Suppressor macrophage treated with lipopolysaccharide for 1 hour (primary cell): ENCODE data around the gene HNRNPA3.
A peak's percentile ranks its signal among the peaks of the same experiment; 100 is the strongest.
"Not testable (repeated sequence)": the region's sequence is repeated elsewhere in the genome, so short reads cannot be mapped to it uniquely, and the experiment has no call there.

Source experiments
- DNase-seq, 3 donors: peaks; one replicate each; pipeline ENCODE4 v3.0.0-alpha.2; 2020 to 2022

Gene HNRNPA3

DNA sequence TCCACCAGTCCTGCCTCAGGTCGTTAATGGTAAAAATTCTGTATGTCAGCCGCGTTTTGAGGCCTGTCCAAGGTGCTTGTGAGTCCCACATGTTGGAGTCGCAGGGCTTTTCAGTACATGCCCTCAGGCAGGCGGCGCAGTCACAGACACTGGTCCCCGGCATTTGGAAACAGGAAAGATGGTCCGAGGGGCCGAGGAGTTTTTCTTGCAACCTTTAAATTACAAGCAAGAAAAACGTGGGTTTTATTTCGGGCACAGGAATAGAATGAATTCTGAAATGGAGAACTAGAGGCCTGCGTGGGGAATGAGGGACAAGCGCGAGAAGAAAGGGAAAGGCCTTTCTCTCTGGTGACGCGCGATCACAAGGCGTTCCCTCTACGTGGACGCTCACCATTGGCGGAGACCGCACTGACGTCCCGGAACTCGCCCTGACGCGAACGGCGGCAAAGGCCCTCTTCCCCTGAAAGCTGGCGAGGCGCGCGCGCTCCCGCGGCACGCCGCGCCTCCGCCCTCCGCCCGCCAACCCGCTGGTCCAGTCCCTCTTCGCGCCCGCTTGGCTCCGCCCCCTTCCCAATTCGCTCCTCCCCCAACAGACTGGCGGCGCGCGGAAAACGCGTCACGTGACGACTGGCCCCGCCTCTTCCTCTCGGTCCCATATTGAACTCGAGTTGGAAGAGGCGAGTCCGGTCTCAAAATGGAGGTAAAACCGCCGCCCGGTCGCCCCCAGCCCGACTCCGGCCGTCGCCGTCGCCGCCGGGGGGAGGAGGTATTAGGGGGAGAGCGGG lies at the start of gene HNRNPA3:
TSS of gene HNRNPA3 (plus strand) at position 689 of the 785 bp plus-strand sequence. CDS start at position 695, 6 bp downstream.
- DNase-seq, result peak; percentile 99 to 100 (median 99)

DNA sequence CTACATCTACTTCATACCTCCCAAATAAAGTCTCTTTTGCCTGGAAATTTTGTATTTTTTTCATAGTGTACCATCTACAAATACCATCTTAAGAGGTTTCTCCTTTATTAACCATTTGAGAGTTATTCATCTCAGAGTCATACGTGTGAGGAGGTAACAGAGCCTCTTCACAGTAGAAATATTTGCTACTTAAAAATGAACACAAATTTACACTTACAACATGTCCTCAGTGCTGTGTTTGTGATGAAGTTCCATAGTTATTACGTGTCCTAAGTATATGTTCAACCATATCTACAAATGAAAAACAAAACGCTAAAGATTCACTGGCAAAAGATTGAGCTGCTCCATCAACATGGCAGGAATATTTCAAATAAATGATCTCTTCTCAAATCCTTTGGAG lies 48.5 kb upstream of the HNRNPA3 start:
- DNase-seq, result no peak

DNA sequence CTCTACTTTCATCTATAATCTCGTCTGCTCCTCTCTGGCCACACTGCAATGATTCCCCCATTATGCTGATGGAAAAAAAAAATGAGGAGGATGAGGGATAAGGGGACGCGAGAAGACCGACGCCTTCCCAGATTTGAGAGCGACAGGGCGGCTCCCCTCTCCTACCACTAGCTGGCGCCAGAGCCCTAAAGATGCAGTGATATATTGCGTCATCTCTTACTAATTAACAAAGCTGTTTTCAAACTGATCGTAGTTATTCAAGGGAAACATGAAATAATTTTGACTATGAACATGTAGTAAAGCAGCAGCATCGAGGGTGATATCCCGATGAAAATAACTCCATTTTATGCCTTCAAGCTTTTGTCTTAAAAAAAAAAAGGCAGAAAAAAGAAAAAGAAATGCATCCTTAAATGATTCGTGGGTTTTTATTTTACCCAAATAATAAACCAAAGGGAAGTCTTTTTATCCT lies 48.0 kb upstream of the HNRNPA3 start:
- peak; percentile 88 to 91 (median 90) for DNase-seq

DNA sequence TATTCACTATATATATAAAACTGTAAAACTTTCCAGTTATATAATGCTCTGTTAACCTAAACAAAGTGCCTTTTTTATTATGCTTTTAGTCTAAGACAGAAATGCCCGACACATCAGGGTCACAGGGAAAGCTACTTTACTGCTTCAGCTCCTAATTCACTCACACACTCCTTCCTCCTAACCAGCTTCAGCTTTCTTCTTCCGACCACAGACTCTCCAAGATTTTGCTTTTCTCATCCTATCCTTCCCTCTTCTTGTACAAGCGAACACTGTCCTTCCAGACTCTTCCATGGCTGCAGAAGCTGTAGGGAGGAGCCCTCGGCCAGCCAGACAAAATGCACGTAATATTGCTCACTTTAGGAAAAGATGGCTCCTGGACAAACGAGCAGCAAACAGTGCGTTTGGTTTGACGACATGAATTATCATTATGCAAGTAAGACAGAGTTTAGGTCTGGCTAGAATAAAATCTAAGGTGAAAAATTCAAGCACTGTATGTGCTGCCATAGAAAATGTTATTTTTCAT lies 47.5 kb upstream of the HNRNPA3 start:
- DNase-seq, result peak; percentile 44 to 47 (median 47)

DNA sequence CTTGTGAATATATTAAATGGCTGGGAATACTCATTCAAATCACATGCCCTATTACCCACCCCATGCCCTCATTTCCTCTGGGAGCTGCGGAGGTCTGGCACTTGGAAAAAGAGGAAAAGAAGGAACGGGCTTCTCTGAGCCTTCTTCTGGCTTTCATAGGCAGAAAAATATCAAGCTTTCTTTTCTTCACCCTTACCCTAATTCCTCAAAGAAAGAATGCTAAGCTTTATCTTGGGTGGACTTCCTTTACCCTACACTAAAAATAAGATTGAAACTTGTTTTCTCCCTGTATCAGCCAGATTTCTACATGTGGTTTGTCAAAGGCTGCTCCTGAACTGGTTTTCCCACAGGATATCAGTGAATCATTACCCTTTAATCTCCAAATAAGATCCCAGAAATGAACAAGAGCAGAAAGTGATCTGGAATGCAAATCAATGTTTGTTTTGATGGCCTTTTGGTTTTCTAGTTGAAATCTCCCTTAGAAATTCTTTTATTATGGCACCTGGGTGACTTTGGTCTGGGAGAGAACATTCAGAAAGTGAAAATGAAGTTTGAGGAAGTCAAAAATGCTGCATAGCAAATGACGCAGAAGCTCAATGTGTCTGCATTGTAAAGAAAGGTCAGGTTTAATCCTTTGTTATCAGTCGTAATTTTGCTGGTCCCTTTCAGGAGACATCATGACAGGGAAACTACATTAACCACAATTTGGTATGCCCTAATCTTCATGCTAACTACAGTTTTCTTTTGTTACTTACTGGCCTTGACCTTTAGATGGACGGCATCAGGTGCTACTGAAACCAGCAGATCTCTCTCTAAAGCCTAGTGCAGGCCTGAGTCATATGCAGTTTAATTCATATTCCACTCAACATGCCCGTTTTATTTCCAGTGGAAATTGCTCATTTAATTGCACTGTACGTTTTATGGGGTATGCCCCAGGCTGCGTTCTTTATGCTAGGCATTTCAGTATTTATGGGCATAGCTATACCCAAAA lies 46.6 kb upstream of the HNRNPA3 start:
- peak; percentile 56 to 86 (median 72) for DNase-seq

DNA sequence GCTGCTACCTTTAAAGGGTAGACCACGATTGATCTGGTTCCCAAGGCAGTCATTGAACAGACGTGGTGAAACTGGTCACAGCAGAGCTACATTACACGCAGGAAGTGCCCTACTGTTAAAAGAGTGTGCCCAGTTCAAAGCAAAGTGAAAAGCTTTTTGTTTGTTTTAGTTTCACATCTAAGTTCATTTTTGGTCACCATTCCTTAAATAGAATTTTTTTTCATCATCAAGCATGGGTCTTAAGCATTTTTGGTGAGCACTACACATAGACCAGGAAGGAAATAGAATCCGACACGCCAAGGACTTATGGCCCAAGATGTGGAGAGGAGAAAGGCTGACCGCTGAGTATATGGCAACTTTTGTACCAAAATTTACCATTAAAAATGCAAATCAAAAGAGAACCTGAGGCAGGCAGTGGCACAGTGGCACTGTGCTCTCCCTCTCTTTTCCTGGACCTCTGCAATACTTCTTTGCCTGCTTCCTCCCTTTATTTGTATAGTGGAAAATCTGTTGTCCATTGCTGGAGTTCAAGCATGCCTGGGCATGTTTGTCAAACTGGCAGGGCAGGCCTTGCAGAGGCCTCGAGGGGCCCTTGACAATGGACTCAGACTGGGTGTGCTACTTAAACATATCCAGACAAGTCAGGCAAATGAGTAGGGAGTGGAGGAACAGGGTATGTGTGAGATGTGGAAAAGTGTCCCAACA lies 42.6 kb upstream of the HNRNPA3 start:
- DNase-seq, result peak; percentile 28 to 69 (median 29)

DNA sequence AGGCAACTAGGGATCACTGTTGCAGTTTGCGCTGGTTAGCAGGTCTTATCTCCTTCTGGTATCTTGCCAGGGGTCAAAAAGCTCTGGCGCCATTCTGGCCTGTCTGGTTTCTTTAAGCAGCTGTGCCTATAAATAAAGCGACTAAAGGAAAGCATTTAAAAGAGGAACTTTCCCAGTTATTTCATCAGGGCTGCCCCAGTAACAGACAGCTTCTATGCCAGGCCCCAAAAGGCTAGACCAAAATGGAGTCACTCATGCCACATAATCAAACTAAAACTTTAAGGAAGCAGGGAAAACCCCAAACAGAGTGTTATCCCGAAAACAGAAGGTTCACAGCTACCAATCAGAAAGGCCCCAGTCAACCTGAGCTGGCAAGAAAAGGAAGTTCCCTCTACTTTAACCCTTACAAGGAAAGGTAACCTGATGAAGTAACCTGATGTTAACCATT lies 41.2 kb upstream of the HNRNPA3 start:
- DNase-seq, result peak; percentile 72 to 96 (median 77)

DNA sequence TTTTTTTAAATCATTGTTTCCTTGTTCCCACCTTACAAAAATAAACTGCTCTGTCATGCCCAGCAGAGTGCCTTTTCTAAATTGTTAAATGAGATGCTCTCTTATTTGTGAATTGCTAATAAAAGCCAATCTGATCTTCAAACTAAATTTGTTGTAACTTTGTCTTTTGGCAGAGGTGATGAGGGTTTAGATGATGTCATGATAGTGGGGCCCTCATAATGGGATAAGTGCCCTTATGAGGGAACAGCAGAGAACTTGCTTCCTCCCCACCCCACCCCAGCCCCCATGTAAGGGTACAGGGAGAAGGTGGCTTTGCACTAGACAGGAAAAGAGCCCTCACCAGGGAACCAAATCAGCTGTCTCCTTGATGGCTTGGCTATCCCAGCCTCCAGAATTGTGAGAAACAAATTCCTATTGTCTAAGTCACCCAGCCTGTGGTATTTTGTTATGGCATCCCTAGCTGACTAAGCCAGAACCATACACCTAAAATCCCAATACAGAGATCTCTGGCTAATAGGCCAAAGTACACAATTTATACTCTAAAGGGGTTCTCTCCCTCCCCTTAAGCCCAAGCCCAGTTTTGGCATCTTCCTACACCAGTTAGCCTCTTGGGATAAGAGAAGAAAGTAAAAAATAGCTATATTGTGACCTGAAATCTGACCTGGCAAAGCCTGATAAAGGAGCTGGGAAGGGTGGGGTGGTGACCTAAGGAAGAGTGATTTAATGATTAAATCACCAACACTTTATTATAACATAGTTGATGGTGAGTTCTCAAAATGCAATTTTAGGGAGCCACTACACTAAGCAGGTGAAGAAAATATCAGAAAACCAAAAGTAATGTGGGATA lies 40.3 kb upstream of the HNRNPA3 start:
- no peak for DNase-seq

DNA sequence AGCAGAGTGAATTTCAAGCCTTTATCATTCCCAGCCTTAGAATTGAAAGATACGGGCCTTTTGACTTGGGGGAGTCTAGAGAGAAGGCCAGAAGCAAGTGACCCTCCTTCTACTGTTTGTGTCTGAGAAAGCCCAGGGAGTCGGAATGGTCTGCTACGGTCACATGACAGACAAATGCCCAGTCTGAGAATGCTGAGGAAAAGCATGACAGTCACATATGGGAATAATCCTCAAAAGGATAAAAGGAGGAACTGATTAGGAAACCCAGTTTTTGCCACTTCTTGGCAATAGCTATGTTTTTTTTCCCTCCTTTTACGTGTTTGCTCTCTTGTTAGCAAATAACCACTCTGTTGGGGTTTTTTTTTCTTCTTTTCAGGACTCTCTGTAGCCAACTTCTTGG lies 38.1 kb upstream of the HNRNPA3 start:
- peak; percentile 49 to 87 (median 49) for DNase-seq

DNA sequence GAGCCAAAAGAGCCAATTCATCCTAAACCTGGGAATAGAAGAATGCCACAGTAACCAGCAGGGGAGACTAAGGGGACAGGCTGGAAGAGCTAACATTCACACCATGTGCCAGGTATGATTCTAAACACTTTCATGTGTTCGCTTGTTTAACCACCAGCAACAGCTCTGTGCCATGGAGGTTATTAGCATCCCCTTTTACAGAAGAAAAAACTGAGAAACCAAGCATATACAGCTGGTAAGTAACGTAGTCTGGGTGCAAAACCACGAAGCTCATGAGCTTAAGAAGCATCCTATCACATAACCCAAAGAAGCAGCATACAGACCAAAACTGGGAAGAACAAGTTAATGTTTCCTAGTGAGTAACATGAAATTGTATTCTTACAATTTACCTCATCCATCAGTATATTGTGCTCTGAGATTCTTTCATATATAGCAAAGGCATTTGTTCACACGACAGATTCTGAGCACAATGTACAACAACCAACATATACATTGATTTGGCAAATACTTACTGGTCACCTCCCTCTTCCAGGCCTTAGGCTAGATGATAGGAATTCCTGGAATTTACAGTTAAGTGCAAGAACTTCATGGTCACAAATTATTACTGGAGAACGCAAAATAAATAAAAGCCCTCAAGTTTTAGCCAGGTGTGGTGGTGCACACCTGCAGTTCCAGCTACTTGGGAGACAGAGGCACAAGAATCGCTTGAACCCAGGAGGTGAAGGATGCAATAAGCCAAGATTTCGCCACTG lies 36.5 kb upstream of the HNRNPA3 start:
- DNase-seq, result no peak

DNA sequence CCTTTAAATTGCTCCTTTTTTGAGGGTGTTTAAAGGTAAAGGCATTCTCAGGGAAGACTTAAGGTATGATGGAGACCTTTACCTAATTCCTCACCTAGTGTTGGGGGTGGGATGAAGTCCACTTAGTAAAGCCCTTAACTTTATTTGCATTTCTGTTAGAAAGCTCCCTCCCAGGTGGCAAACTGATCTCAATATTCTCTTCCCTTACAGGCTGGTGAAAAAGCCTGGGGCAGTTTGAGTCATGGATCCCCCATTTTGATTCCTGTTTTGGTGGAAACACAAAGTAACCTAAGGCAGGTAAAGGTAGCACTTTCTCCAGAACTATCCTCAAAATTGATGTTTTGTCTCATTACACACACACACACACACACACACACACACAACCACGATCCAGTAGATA lies 33.8 kb upstream of the HNRNPA3 start:
- DNase-seq, result no peak

DNA sequence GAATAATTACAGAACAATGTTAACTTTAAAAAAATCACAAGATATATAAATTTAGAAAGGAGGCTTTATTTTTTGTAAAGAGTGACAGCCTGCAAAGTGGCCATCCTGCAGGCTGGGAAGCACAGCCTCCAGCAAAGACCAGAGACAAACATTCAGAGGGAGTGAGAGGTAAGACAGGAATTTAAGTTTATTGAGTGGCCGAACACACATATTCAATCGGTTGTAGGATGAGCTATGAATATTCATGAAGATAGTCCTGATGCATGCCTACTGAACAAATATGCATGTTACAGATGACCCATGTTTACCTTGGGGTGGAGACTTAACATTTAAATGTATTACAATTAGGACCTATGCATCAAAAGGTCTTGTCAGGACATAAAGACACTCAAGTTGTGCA lies 33.4 kb upstream of the HNRNPA3 start:
- no peak for DNase-seq

DNA sequence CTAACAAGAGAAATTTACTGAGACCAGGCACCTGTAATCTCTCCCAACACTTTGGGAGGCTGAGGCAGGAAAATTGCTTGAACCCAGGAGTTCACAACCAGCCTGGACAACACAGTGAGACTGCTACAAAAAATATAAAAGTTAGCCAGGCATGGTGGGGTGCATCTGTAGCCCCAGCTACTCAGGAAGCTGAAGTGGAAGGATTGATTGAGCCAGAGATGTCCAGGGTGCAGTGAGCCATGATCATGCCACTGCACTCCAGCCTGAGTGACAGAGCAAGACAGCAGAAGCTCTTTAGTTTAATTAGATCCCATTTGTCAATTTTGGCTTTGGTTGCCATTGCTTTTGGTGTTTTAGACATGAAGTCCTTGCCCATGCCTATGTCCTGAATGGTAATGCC lies 32.9 kb upstream of the HNRNPA3 start:
- DNase-seq, result not testable (repeated sequence)

DNA sequence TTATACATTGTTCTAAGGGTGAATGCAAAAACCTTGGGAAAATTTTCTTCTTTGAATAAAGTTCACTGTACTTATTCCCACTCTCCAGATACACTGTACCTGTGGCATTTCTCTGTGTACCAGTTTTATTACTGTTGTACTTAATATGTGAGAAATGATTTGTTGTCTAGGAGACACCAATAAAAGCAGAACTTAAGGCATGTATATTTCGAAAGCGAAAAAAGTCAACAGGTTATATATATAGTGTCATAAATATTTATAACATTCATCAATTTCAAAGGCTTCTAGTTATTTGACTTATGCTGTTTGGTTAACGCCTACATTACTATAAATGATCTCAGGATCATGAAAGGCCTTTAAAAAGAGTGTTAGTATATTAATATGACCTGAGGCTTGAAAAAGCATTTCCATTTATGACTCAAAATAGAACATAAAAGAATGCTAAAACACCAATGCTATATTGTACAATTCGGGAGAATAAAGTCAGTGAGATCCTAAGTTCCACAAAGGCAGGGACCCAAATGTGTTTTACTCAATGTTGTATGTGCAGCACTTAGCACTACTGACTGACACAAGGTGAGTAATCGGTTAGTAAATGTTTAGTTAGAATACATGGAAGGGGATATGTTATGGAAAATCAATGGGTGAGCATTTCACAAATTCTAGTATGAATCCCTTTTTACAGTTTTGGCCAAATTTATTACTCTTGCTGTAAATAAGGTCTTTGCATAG lies 32.2 kb upstream of the HNRNPA3 start:
- no peak for DNase-seq

DNA sequence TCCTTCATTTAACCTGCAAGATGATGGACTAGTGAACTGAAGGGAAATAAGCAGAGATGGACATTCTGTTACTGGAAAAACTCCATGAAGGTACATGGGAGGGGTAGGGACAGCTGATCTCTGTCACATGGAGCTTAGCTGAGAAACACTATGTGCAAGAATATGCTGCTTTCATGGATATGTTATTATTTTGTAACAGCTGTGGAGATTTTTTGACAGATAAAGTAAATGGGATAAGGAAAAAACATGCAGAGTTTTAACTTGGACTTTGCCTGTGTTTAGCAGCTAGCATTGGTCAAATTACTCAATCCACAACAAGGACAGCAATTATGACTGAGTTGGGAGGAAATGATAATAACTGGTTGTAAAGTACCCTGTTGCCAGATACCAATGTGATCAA lies 28.7 kb upstream of the HNRNPA3 start:
- DNase-seq, result no peak

DNA sequence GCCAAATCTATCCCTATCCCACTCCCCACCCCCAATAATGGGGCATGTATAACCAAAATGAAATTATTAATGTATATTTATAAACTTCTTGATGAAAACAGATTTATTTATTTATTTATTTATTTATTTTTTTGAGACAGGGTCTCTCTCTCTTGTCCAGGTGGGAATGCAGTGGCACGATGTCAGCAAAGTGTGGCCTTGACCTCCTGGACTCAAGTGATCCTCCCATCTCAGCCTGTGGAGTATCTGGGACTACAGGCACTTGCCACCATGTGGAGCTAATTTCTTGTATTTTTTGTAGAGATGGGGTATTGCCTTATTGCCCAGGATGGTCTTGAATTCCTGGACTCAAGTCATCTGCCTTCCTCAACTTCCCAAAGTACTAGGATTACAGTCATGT lies 28.0 kb upstream of the HNRNPA3 start:
- no peak for DNase-seq

DNA sequence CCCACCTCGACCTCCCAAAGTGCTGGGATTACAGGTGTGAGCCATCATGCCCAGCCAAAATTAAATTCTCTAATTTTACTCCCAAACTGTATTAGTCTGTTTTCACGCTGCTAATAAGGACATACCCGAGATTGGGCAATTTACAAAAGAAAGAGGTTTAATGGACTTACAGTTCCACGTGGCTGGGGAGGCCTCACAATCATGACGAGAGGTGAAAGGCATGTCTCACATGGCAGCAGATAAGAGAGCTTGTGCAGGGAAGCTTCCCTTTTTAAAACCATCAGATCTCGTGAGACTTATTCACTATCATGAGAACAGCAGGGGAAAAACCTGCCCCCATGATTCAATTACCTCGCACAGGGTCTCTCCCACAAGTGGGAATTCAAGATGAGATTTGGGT lies 26.6 kb upstream of the HNRNPA3 start:
- not testable (repeated sequence) for DNase-seq

DNA sequence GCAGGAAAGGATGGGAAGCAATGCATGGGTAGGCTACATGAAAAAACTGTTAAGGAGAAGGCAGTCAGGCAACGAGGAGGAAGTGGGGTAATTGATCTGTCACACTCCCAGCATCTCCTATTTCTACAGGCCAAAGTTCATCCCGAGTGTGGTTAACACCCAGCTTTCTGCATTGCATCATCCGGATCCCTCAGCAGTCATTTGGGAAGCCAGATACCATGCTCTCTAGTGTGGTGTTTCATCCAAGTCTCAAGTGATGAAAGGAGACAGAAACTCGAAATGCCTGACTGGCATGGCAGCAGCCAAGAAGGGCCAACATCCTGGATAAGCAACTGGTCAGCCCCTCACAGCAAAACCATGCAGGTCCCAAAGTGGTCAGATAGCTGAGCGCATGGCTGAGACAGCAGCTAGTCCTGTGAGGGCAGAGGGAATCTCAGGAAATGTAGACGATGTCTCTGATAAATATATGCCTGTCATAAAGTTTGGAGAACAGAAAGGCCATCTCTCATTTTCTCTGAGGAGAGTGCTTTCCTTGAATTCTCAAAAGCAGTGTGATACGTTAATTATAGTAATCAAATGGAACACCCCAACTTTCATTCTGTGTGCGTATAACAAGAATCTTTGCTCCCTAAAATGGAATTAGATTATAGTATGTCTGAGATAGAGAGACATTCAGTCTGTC lies 24.8 kb upstream of the HNRNPA3 start:
- DNase-seq, result no peak
